Calu3 (cell line): ENCODE measurements around the gene NEUROD6. TPM values are rescaled to one million over a fixed set of nuclear protein-coding genes. Genes with fewer than 3 reads are reported as not detected.

Experiments used
- BruUV-seq: library from RNA; stranded (reverse); fragments of 400-500 nt; replicated peaks from 2 replicates; lab custom pipeline; 2021; lab: Mats Ljungman, UMichigan
- CTCF ChIA-PET: fragments of 300-600 bp; sonication (Branson Sonifier 250); formaldehyde crosslinking; loops from one replicate; lab custom pipeline; 2022; ENCODE audit warnings: antibody characterized with exemption; lab: Charles Lee
- DNase-seq: peaks from one replicate; pipeline ENCODE4 v3.0.0; 2022
- H3K27ac Mint-ChIP-seq: one replicate; pipeline ENCODE4 v1.8.0; 2022; ENCODE audit warnings: mixed read lengths; ENCODE audit not compliant: unreplicated experiment
- H3K27me3 Mint-ChIP-seq: one replicate; pipeline ENCODE4 v1.8.0; 2022; ENCODE audit warnings: mixed read lengths; ENCODE audit not compliant: unreplicated experiment
- H3K36me3 Mint-ChIP-seq: one replicate; pipeline ENCODE4 v1.8.0; 2022; ENCODE audit warnings: mild to moderate bottlenecking, moderate library complexity, mixed read lengths; ENCODE audit not compliant: insufficient read depth, unreplicated experiment
- H3K4me1 Mint-ChIP-seq: one replicate; pipeline ENCODE4 v1.8.0; 2022; ENCODE audit warnings: mild to moderate bottlenecking, low read depth, mixed read lengths; ENCODE audit not compliant: unreplicated experiment
- H3K4me3 Mint-ChIP-seq: one replicate; pipeline ENCODE4 v1.8.0; 2022; ENCODE audit warnings: mild to moderate bottlenecking, low read depth, moderate library complexity, mixed read lengths; ENCODE audit not compliant: unreplicated experiment
- H3K9me3 Mint-ChIP-seq: one replicate; pipeline ENCODE4 v1.8.0; 2022; ENCODE audit warnings: low read depth, mixed read lengths; ENCODE audit not compliant: unreplicated experiment
- intact Hi-C: fragments of 100-400 bp; cut with micrococcal nuclease; formaldehyde crosslinking; loops from one replicate; pipeline ENCODE4 v1.10.0; 2022; ENCODE audit not compliant: unreplicated experiment
- total RNA-seq: library from RNA; stranded (reverse); gene quantifications from 2 replicates; pipeline ENCODE4 v1.2.3, GENCODE V29; 2022
- TF ChIP-seq, protein P1 (sequence below): fragments of 200-600 bp; IDR thresholded peaks from one replicate; pipeline ENCODE4 v1.8.0; 2022; ENCODE audit warnings: antibody characterized with exemption; ENCODE audit not compliant: unreplicated experiment

The NEUROD6 gene
- total RNA-seq, 1 experiment from 2014 or later, result not detected

DNA sequence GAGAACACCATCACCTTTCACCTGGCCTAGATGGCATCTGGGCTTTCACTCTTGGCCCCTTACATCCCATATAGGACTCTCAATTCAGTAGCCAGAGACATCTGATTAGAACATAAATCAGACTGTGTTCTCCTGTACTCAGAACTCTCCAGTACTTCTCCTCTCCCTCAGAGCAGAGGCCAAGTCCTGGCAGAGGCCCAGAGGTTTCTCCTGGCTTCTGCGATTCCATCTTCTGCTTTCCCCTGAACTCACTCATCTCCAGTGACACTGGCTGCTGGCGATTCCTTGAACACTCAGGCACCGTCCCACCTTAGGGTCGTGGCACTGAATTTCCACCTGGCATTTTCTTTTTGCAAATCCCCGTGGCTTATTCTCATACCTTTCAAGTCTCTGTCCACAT is 4.9 kb upstream of the NEUROD6 start:
- Mint-ChIP-seq H3K27me3 (peaks cover 81% of the 10 kb centered on the region), H3K9me3 (no peaks in the 10 kb centered on the region), H3K27ac (no peak overlapping the region), H3K4me1 (no peaks in the 10 kb centered on the region), H3K4me3 (no peak overlapping the region), H3K36me3 (no peaks in the 10 kb centered on the region)
- DNase-seq, result no peak
- CTCF ChIA-PET, result no interaction called here
- no TSS peak for BruUV-seq
- TF ChIP-seq, protein P1, sequence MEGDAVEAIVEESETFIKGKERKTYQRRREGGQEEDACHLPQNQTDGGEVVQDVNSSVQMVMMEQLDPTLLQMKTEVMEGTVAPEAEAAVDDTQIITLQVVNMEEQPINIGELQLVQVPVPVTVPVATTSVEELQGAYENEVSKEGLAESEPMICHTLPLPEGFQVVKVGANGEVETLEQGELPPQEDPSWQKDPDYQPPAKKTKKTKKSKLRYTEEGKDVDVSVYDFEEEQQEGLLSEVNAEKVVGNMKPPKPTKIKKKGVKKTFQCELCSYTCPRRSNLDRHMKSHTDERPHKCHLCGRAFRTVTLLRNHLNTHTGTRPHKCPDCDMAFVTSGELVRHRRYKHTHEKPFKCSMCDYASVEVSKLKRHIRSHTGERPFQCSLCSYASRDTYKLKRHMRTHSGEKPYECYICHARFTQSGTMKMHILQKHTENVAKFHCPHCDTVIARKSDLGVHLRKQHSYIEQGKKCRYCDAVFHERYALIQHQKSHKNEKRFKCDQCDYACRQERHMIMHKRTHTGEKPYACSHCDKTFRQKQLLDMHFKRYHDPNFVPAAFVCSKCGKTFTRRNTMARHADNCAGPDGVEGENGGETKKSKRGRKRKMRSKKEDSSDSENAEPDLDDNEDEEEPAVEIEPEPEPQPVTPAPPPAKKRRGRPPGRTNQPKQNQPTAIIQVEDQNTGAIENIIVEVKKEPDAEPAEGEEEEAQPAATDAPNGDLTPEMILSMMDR, result no peak
- intact Hi-C loops, result no loop called here

DNA sequence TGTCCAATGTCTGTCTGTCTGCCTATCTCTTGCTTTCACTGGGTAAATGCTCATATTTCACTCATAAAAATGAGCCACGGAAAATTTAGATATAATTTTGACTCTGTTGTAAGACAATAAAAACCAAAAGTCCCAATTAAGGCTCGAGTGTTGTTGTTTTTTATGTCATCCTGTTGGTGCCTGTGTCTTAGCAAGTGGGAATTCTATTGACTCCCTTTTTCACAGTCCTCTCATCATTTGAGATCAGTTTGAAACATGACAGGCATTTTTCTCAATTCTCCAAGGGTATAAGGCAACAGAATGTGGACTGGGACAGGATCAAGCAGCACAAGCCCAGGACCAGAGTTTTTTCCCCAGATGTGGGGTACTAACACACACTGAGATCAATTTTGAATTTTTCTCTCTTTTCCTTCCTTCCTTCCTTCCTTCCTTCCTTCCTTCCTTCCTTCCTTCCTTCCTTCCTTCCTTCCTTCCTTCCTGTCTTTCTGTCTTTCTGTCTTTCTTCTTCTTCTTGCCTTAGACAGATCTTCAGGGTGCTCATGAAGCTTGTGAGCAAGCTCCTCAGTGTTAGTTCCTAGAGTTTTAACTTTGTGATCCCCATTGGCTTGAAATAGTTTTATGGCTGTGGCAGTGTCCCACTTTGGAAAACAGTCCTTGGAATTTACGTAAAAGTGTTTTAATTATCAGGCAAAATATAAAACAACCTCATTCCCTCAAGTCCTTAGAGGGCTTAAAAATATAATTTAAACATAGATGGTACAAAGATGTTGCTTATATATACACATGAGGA is 3.2 kb upstream of the NEUROD6 start:
- CTCF ChIA-PET, result no interaction called here
- no peak overlapping the region for H3K27ac Mint-ChIP-seq
- H3K9me3 Mint-ChIP-seq, result no peaks in the 10 kb centered on the region
- no peaks in the 10 kb centered on the region for H3K4me1 Mint-ChIP-seq
- BruUV-seq, result no TSS peak
- intact Hi-C loops, result no loop called here
- peaks cover 79% of the 10 kb centered on the region for H3K27me3 Mint-ChIP-seq
- H3K4me3 Mint-ChIP-seq, result no peak overlapping the region
- TF ChIP-seq, protein P1, result no peak
- DNase-seq, result no peak
- no peaks in the 10 kb centered on the region for H3K36me3 Mint-ChIP-seq

DNA sequence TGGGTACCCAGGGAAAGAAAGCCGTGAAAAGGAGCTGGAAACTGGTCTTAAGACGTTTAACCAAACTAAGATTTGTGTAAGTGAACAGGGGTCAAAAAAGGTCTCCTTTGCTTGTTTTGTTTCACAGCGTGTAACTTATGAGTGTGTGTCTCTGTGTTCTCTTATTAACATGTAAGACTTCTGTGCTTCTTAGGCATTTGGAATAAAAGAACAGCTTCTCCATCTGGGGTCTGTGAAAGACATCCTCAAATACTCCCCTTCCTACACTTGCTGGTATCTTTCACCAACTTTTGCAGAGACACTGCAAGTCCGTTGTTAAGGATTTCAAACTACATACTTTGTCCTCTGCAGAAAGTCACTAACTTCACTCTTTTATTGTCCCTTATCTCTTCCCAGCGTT is 615 bp upstream of the NEUROD6 start:
- no peak overlapping the region for H3K4me3 Mint-ChIP-seq
- TF ChIP-seq, protein P1, result no peak

DNA sequence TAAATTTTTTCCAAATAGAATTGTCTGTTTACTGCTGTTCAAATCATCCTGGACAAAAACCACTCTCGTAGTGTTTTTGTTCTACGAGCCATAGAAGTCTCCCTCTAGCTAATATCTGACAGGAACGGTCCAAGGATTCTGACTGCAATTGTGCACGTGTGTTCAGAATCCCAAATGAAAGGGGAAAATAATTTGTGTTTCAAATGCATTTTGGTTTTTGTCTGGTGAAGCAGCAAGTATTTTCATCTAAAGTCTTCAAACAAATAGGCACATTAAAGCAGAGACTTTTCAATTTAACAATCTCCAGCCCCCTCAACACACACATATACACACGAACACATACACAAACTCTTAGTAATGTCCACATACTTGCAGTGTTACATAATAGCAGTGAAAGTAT is 475 bp downstream of the NEUROD6 start:
- no peak overlapping the region for H3K27ac Mint-ChIP-seq
- intact Hi-C loops, result no loop called here
- DNase-seq, result no peak
- peaks cover 73% of the 10 kb centered on the region for H3K27me3 Mint-ChIP-seq
- BruUV-seq, result no TSS peak
- peaks cover 5% of the 10 kb centered on the region for H3K36me3 Mint-ChIP-seq
- CTCF ChIA-PET, result no interaction called here
- TF ChIP-seq, protein P1, result no peak
- H3K4me3 Mint-ChIP-seq, result no peak overlapping the region
- H3K4me1 Mint-ChIP-seq, result no peaks in the 10 kb centered on the region
- H3K9me3 Mint-ChIP-seq, result no peaks in the 10 kb centered on the region

More for the DNA sequence above, 615 bp upstream of the NEUROD6 start:
- H3K27me3 Mint-ChIP-seq, result peaks cover 73% of the 10 kb centered on the region
- DNase-seq, result no peak
- intact Hi-C loops, result no loop called here
- no peak overlapping the region for H3K27ac Mint-ChIP-seq
- H3K36me3 Mint-ChIP-seq, result peaks cover 2% of the 10 kb centered on the region
- H3K4me1 Mint-ChIP-seq, result no peaks in the 10 kb centered on the region
- no TSS peak for BruUV-seq
- no peaks in the 10 kb centered on the region for H3K9me3 Mint-ChIP-seq
- CTCF ChIA-PET, result no interaction called here
